Esophagus squamous epithelium (tissue), 4 donors: ENCODE results near the gene GREM1.

ENCODE experiments used
- POLR2A ChIP-seq, 4 donors: fragments of 450-650 bp; IDR thresholded peaks; one replicate each; pipeline ENCODE4 v1.6.1; 2017; ENCODE audit warnings: antibody characterized with exemption in 4 of 4, mild to moderate bottlenecking in 4 of 4, moderate library complexity in 3 of 4
- TF ChIP-seq, protein P1 (sequence below), 6 experiments: fragments of 450-650 bp in 4 of 6; fragments of 200-600 bp in 2 of 6; sonication (generic) in 2 of 6; IDR thresholded peaks; one replicate each; pipeline ENCODE4 v1.5.1; 2016 to 2019; ENCODE audit warnings: antibody characterized with exemption in 6 of 6, mild to moderate bottlenecking in 4 of 6, moderate library complexity in 4 of 6

- TF ChIP-seq, protein P1, sequence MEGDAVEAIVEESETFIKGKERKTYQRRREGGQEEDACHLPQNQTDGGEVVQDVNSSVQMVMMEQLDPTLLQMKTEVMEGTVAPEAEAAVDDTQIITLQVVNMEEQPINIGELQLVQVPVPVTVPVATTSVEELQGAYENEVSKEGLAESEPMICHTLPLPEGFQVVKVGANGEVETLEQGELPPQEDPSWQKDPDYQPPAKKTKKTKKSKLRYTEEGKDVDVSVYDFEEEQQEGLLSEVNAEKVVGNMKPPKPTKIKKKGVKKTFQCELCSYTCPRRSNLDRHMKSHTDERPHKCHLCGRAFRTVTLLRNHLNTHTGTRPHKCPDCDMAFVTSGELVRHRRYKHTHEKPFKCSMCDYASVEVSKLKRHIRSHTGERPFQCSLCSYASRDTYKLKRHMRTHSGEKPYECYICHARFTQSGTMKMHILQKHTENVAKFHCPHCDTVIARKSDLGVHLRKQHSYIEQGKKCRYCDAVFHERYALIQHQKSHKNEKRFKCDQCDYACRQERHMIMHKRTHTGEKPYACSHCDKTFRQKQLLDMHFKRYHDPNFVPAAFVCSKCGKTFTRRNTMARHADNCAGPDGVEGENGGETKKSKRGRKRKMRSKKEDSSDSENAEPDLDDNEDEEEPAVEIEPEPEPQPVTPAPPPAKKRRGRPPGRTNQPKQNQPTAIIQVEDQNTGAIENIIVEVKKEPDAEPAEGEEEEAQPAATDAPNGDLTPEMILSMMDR (IDR thresholded peaks at IDR 0.05): no peak
- no peak for TF ChIP-seq POLR2A (IDR thresholded peaks at IDR 0.05)
Measured at GRCh38 chr15:32700501-32701150, 17.2 kb upstream of the GREM1 start.
